ENCODE results near the gene PZP. TPM values are rescaled to one million over a fixed set of nuclear protein-coding genes. Genes with fewer than 3 reads are reported as not detected.
"Not testable (repeated sequence)": the region's sequence is repeated elsewhere in the genome, so short reads cannot be mapped to it uniquely, and the experiment has no call there.

PZP gene
- total RNA-seq, 1 donor from 2014 or later: not detected

DNA sequence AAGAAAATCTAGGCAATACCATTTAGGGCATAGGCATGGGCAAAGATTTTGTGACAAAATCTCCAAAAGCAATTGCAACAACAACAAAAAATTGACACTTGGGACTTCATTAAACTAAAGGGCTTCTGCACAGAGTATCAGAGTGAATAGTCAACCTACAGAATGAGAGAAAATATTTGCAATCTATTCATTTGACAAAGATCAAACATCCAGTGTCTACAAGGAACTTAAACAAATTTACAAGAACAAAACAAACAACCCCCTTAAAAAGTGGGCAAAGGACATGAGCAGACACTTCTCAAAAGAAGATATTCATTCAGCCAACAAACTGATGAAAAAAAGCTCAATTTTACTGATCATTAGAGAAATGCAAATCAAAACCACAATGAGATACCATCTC is 44.1 kb upstream of the PZP start:
- FAIRE-seq: no peak
- no peaks in the 10 kb centered on the region for H3K27me3 ChIP-seq (ENCODE audit: control insufficient read depth, insufficient read depth, low read length)
- H3K4me3 ChIP-seq (ENCODE audit: low read depth, low read length): no peak overlapping the region
- DNase-seq (ENCODE audit: low read depth): no peak
- TF ChIP-seq, protein P1, sequence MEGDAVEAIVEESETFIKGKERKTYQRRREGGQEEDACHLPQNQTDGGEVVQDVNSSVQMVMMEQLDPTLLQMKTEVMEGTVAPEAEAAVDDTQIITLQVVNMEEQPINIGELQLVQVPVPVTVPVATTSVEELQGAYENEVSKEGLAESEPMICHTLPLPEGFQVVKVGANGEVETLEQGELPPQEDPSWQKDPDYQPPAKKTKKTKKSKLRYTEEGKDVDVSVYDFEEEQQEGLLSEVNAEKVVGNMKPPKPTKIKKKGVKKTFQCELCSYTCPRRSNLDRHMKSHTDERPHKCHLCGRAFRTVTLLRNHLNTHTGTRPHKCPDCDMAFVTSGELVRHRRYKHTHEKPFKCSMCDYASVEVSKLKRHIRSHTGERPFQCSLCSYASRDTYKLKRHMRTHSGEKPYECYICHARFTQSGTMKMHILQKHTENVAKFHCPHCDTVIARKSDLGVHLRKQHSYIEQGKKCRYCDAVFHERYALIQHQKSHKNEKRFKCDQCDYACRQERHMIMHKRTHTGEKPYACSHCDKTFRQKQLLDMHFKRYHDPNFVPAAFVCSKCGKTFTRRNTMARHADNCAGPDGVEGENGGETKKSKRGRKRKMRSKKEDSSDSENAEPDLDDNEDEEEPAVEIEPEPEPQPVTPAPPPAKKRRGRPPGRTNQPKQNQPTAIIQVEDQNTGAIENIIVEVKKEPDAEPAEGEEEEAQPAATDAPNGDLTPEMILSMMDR (IDR thresholded peaks at IDR 0.05; ENCODE audit: insufficient read depth, low read length, severe bottlenecking): no peak
- H3K36me3 ChIP-seq (ENCODE audit: control insufficient read depth, insufficient read depth, low read length): no peaks in the 10 kb centered on the region

DNA sequence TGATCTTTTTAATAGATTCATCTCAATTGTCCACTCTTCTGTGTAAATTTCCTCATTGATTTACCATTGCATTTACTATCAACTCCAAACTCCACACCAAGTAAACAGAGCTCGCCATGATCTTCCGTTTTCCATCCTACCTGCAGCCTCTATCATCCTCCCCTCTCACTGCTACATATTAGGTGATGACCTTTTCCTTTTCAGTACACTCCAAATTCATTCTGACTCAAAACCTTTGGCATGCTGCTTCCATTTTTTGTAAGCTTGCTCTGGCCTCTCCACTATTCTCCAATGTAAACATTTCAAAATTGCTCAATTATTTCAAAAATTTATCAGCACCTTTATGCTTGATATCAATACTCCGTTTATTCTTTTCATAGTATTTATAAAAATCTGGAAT is 40.2 kb upstream of the PZP start:
- FAIRE-seq (no peak), DNase-seq (ENCODE audit: low read depth) (no peak)
- Histone ChIP-seq H3K27me3 (ENCODE audit: control insufficient read depth, insufficient read depth, low read length) (no peaks in the 10 kb centered on the region), H3K36me3 (ENCODE audit: control insufficient read depth, insufficient read depth, low read length) (no peaks in the 10 kb centered on the region), H3K4me3 (ENCODE audit: low read depth, low read length) (no peak overlapping the region)
- TF ChIP-seq, protein P1 (IDR thresholded peaks at IDR 0.05; ENCODE audit: insufficient read depth, low read length, severe bottlenecking): no peak

DNA sequence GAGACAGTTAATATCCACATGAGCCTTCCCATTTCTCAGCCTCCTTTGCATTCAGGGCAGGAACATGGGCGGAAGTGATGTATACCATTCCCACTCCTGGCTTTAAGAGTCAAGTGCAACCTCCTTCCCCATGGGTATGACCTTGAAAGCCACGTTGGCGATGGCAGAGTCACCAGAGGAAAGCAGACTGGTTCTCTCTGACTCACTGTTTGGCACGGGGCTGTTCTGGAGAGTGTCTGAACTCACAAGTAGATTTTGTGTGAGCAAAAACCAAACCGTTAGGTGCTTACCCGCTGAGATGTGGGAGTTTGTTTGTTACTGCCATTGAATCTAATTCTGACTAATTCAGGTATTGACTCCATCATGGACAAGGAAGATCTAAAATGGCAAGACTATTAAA is 36.7 kb upstream of the PZP start:
- Histone ChIP-seq H3K27me3 (ENCODE audit: control insufficient read depth, insufficient read depth, low read length) (no peaks in the 10 kb centered on the region), H3K4me3 (ENCODE audit: low read depth, low read length) (no peak overlapping the region), H3K36me3 (ENCODE audit: control insufficient read depth, insufficient read depth, low read length) (no peaks in the 10 kb centered on the region)
- FAIRE-seq (no peak), DNase-seq (ENCODE audit: low read depth) (peak; percentile 46)
- TF ChIP-seq, protein P1 (IDR thresholded peaks at IDR 0.05; ENCODE audit: insufficient read depth, low read length, severe bottlenecking): no peak

DNA sequence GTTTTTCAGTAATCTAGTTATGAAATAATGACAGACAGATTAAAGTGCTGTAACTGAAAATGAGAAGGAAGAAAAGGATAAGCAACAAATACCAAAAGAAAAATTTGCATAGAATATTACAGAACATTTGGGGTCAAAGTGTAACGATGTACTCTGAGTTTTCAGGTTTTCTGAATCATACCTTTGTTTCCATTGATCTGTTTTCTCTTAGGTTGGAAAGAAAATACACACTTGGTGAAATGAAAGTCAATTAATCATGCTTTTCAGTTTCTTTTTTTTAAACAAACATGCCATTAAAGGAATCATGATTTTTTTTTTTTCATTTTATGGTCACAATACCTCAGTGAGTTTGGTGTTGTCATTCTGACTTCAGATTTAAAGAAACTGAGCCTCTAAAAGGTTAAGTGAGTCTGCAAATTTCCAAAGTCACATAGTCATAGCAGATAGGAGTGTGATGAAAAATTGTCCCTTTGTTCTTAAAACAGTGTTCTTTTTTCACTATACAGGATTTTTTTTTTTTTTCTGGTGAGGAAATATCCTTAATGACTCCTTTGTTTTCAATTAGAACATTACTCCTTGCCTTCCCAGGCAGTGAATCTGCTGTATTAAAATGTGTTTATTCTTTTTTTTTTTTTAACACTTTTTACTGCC is 35.9 kb upstream of the PZP start:
- no peaks in the 10 kb centered on the region for H3K36me3 ChIP-seq (ENCODE audit: control insufficient read depth, insufficient read depth, low read length)
- no peak overlapping the region for H3K4me3 ChIP-seq (ENCODE audit: low read depth, low read length)
- H3K27me3 ChIP-seq (ENCODE audit: control insufficient read depth, insufficient read depth, low read length): no peaks in the 10 kb centered on the region
- FAIRE-seq (no peak), DNase-seq (ENCODE audit: low read depth) (no peak)
- TF ChIP-seq, protein P1 (IDR thresholded peaks at IDR 0.05; ENCODE audit: insufficient read depth, low read length, severe bottlenecking): no peak

DNA sequence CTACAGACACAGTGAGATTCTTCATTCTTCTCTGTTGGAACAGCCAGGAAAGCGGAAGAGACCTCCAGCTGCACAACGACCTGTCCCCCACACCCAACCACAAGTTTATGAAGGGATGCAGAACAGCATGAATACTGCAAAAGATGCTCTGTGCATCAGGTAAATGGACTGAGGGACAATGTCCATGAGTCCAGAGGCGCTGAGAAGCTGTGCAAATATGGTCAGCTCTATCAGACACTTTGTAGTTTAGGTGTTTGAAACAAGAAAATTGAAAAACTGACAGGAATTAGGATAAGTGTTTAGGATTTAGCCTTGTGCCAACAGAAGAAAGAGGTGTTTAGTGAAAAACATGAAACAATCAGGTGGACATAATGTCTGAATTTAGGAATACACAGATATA is 33.1 kb upstream of the PZP start:
- no peak overlapping the region for H3K4me3 ChIP-seq (ENCODE audit: low read depth, low read length)
- TF ChIP-seq, protein P1 (IDR thresholded peaks at IDR 0.05; ENCODE audit: insufficient read depth, low read length, severe bottlenecking): no peak
- H3K27me3 ChIP-seq (ENCODE audit: control insufficient read depth, insufficient read depth, low read length): no peaks in the 10 kb centered on the region
- DNase-seq (ENCODE audit: low read depth) (no peak), FAIRE-seq (peak; percentile 36)
- no peaks in the 10 kb centered on the region for H3K36me3 ChIP-seq (ENCODE audit: control insufficient read depth, insufficient read depth, low read length)

DNA sequence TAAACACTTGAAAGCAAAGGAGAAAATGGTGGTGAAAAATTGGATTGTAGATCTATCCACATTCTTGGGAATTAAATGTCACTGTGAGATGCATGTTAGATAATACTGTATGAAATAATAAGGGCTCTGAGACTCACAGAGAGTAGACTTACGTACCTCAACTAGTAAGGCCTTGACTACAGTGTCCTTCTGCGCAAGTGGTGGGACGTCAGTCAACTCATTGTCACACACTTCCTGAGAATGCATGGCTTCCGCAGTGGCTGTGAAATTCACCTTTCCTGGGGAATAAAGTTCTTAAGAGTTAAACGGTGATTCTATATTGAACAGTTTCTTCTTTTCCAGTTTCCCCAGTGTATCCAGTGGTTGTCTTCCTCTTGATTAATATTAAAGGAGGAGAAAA is 32.6 kb upstream of the PZP start:
- no peak for FAIRE-seq
- TF ChIP-seq, protein P1 (IDR thresholded peaks at IDR 0.05; ENCODE audit: insufficient read depth, low read length, severe bottlenecking): no peak
- DNase-seq (ENCODE audit: low read depth): no peak
- Histone ChIP-seq H3K4me3 (ENCODE audit: low read depth, low read length) (no peak overlapping the region), H3K27me3 (ENCODE audit: control insufficient read depth, insufficient read depth, low read length) (no peaks in the 10 kb centered on the region), H3K36me3 (ENCODE audit: control insufficient read depth, insufficient read depth, low read length) (no peaks in the 10 kb centered on the region)

DNA sequence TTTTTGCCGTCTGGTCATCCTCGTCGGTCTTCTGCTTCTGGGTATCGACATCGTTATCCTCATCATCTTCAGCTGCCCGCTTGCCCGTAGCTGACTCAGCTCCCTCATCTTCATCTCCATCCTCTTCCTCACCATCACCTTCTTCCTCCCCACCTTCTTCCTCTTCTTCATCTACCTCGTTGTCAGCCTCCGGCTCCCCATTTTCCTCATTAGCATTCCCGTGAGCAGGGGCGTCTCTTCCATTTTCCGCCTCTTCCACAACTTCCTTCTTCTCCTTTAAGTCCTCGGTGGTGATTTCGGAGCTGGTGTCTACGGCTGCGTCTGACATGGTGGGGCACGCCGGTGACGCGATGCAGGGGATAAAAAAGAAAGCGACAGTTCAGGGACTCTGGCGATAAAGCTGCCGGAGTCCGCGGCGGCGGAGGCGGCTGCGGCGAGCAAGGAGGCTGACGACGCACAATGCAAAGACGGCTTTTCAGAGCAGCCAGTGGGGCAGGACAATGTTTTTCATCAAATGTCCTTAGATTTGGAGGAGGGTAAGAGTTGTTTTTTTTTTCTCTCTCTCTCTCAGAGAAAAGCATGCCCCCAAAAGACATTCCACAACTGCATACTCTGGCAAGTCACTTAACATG is 31.9 kb upstream of the PZP start:
- H3K4me3 ChIP-seq (ENCODE audit: low read depth, low read length): peak overlapping the region; percentile 26
- FAIRE-seq; H3K27me3 ChIP-seq (ENCODE audit: control insufficient read depth, insufficient read depth, low read length); H3K36me3 ChIP-seq (ENCODE audit: control insufficient read depth, insufficient read depth, low read length); DNase-seq (ENCODE audit: low read depth): not testable (repeated sequence)
